ENCODE data around the gene CHRNA7.

DNA sequence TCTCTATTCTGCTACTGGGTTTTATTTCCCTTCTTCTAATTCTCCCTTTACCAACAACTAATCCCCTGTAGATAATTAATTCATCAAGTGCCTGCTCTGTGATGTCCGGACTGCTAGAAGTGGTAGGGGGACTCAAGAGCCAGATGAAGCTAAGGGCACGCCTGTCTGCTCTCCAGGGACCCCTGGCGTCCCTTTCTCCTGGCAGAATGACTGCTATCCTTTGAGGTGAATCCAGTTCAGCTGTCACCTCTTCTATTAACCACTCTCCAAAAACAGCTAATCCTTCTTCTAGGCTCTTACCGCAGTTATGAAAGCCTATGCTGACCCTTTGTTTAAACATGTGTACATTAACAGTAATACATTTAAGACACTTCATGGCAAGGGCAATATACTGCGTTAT is 1.4 kb upstream of the CHRNA7 start:
- no peak for TF ChIP-seq POLR2A (IDR thresholded peaks at IDR 0.05)
- TF ChIP-seq, protein P1, sequence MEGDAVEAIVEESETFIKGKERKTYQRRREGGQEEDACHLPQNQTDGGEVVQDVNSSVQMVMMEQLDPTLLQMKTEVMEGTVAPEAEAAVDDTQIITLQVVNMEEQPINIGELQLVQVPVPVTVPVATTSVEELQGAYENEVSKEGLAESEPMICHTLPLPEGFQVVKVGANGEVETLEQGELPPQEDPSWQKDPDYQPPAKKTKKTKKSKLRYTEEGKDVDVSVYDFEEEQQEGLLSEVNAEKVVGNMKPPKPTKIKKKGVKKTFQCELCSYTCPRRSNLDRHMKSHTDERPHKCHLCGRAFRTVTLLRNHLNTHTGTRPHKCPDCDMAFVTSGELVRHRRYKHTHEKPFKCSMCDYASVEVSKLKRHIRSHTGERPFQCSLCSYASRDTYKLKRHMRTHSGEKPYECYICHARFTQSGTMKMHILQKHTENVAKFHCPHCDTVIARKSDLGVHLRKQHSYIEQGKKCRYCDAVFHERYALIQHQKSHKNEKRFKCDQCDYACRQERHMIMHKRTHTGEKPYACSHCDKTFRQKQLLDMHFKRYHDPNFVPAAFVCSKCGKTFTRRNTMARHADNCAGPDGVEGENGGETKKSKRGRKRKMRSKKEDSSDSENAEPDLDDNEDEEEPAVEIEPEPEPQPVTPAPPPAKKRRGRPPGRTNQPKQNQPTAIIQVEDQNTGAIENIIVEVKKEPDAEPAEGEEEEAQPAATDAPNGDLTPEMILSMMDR (IDR thresholded peaks at IDR 0.05 in 4 of 5, conservative IDR thresholded peaks at IDR 0.05 in 1 of 5), result no peak
